Suprapubic skin (tissue), 4 donors: ENCODE results near the gene ELP1. TPM values are rescaled to one million over a fixed set of nuclear protein-coding genes. Genes with fewer than 3 reads are reported as not detected.
"Not testable (repeated sequence)": the region's sequence is repeated elsewhere in the genome, so short reads cannot be mapped to it uniquely, and the experiment has no call there.

Source experiments
- DNase-seq, 2 donors: peaks; one replicate each; pipeline ENCODE4 v3.0.0-alpha.2; 2019; ENCODE audit warnings: low spot score in 2 of 2
- H3K27ac ChIP-seq: fragments of 200-600 bp; sonication (generic); one replicate; pipeline ENCODE4 v1.5.1; 2019
- H3K27me3 ChIP-seq: fragments of 200-600 bp; sonication (generic); one replicate; pipeline ENCODE4 v1.5.1; 2019
- H3K36me3 ChIP-seq: fragments of 200-600 bp; sonication (generic); one replicate; pipeline ENCODE4 v1.5.1; 2019
- H3K4me1 ChIP-seq: fragments of 200-600 bp; sonication (generic); one replicate; pipeline ENCODE4 v1.5.1; 2019
- H3K4me3 ChIP-seq: fragments of 200-600 bp; sonication (generic); one replicate; pipeline ENCODE4 v1.5.1; 2019; ENCODE audit warnings: mild to moderate bottlenecking
- H3K9me3 ChIP-seq: fragments of 200-600 bp; sonication (generic); one replicate; pipeline ENCODE4 v1.5.1; 2019
- EP300 ChIP-seq: sonication (generic); formaldehyde crosslinking; IDR thresholded peaks from one replicate; pipeline ENCODE4 v1.6.1; 2017; ENCODE audit warnings: antibody characterized with exemption
- POLR2A ChIP-seq, 2 donors: fragments of 450-650 bp; IDR thresholded peaks; one replicate each; pipeline ENCODE4 v1.6.1; 2017; ENCODE audit warnings: antibody characterized with exemption in 2 of 2, mild to moderate bottlenecking in 2 of 2, moderate library complexity in 2 of 2
- POLR2AphosphoS5 ChIP-seq, 3 donors: sonication (generic); formaldehyde crosslinking; IDR thresholded peaks; one replicate each; pipeline ENCODE4 v1.6.1; 2017; ENCODE audit warnings: antibody characterized with exemption in 3 of 3
- WGBS: methylation state at CpG from one replicate; pipeline ENCODE4 v1.1.5; 2018; 5-methylcytosine and 5-hydroxymethylcytosine counted together
- total RNA-seq, 4 donors: library from RNA; depleted of rRNA; stranded (reverse); fragments of >200 nt; gene quantifications; one replicate each; pipeline ENCODE4 v1.1.0, GENCODE V29; 2016
- TF ChIP-seq, protein P1 (sequence below), 2 donors: fragments of 200-600 bp in 1 of 2; fragments of 450-650 bp in 1 of 2; sonication (generic) in 1 of 2; IDR thresholded peaks; one replicate each; pipeline ENCODE4 v1.5.1; 2016 to 2019; ENCODE audit warnings: antibody characterized with exemption in 2 of 2, mild to moderate bottlenecking in 1 of 2, moderate library complexity in 1 of 2

ELP1 gene
- total RNA-seq, 4 donors from 2014 or later: 22.2 to 34.2 (median 23.2) TPM

DNA sequence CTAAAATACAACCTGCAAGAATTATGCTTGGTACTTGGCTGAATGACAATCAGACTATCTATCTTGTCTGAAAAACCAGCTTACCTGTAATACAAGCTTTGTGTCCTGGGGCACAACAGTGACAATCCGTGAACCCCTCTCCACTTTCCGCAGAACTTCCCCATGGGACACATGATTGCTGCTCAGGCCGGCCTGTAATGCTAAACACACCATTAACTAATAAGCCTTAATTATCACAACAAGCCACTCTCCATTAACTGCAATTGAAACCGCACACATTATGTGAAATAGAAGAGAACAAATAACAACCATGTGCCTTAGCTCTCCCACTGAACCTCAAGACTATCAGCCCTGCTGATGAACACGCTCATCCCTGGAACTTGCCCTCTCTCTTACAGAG is 33.7 kb downstream of the ELP1 start:
- Histone ChIP-seq H3K4me3 (no peak overlapping the region), H3K9me3 (no peaks in the 10 kb centered on the region), H3K27me3 (no peaks in the 10 kb centered on the region), H3K4me1 (no peaks in the 10 kb centered on the region), H3K36me3 (peaks cover 91% of the 10 kb centered on the region), H3K27ac (no peak overlapping the region)
- WGBS: 91% methylated on average over 5 of the region's 5 CpGs
- no peak for DNase-seq
- TF ChIP-seq POLR2AphosphoS5 (IDR thresholded peaks at IDR 0.05) (no peak), POLR2A (IDR thresholded peaks at IDR 0.05) (no peak), EP300 (no peak)
- TF ChIP-seq, protein P1, sequence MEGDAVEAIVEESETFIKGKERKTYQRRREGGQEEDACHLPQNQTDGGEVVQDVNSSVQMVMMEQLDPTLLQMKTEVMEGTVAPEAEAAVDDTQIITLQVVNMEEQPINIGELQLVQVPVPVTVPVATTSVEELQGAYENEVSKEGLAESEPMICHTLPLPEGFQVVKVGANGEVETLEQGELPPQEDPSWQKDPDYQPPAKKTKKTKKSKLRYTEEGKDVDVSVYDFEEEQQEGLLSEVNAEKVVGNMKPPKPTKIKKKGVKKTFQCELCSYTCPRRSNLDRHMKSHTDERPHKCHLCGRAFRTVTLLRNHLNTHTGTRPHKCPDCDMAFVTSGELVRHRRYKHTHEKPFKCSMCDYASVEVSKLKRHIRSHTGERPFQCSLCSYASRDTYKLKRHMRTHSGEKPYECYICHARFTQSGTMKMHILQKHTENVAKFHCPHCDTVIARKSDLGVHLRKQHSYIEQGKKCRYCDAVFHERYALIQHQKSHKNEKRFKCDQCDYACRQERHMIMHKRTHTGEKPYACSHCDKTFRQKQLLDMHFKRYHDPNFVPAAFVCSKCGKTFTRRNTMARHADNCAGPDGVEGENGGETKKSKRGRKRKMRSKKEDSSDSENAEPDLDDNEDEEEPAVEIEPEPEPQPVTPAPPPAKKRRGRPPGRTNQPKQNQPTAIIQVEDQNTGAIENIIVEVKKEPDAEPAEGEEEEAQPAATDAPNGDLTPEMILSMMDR (IDR thresholded peaks at IDR 0.05): no peak

- not testable (repeated sequence) for H3K27ac ChIP-seq, H3K4me1 ChIP-seq, DNase-seq, H3K27me3 ChIP-seq, H3K4me3 ChIP-seq, H3K9me3 ChIP-seq
- WGBS: 95% methylated on average over 8 of the region's 8 CpGs
- peaks cover 91% of the 10 kb centered on the region for H3K36me3 ChIP-seq
Observed at GRCh38 chr9:108899023-108899695, 34.8 kb downstream of the ELP1 start.

- 98% methylated on average over 2 of the region's 2 CpGs for WGBS
Observed at GRCh38 chr9:108897324-108898096, 36.4 kb downstream of the ELP1 start.

GRCh38 chr9:108894225-108894997 is 39.5 kb downstream of the ELP1 start:
- Histone ChIP-seq H3K27ac (no peak overlapping the region), H3K9me3 (no peaks in the 10 kb centered on the region), H3K27me3 (no peaks in the 10 kb centered on the region), H3K4me3 (no peak overlapping the region), H3K4me1 (no peaks in the 10 kb centered on the region), H3K36me3 (peaks cover 92% of the 10 kb centered on the region)
- 83% methylated on average over 4 of the region's 4 CpGs for WGBS
- no peak for DNase-seq
- TF ChIP-seq POLR2A (IDR thresholded peaks at IDR 0.05) (no peak), EP300 (no peak), POLR2AphosphoS5 (IDR thresholded peaks at IDR 0.05) (no peak)
- TF ChIP-seq, protein P1 (IDR thresholded peaks at IDR 0.05): no peak

More at GRCh38 chr9:108897324-108898096, 36.4 kb downstream of the ELP1 start:
- H3K4me1 ChIP-seq: no peaks in the 10 kb centered on the region
- TF ChIP-seq POLR2A (IDR thresholded peaks at IDR 0.05) (no peak), POLR2AphosphoS5 (IDR thresholded peaks at IDR 0.05) (no peak), EP300 (no peak)
- TF ChIP-seq, protein P1 (IDR thresholded peaks at IDR 0.05): no peak
- H3K9me3 ChIP-seq: no peaks in the 10 kb centered on the region
- H3K4me3 ChIP-seq: no peak overlapping the region
- no peaks in the 10 kb centered on the region for H3K27me3 ChIP-seq
- H3K27ac ChIP-seq: no peak overlapping the region
- no peak for DNase-seq
- H3K36me3 ChIP-seq: peaks cover 91% of the 10 kb centered on the region

GRCh38 chr9:108889649-108890067 is 44.3 kb downstream of the ELP1 start:
- 96% methylated on average over 4 of the region's 4 CpGs for WGBS
- no peak for DNase-seq
- TF ChIP-seq, protein P1 (IDR thresholded peaks at IDR 0.05): no peak
- TF ChIP-seq POLR2A (IDR thresholded peaks at IDR 0.05): no peak
- TF ChIP-seq POLR2AphosphoS5 (IDR thresholded peaks at IDR 0.05): no peak
- no peak for TF ChIP-seq EP300
- H3K4me1 ChIP-seq: peaks cover 6% of the 10 kb centered on the region
- no peaks in the 10 kb centered on the region for H3K9me3 ChIP-seq
- H3K27ac ChIP-seq: no peak overlapping the region
- peaks cover 76% of the 10 kb centered on the region for H3K36me3 ChIP-seq
- no peak overlapping the region for H3K4me3 ChIP-seq
- no peaks in the 10 kb centered on the region for H3K27me3 ChIP-seq

- not testable (repeated sequence) for DNase-seq, H3K4me3 ChIP-seq, H3K4me1 ChIP-seq, H3K9me3 ChIP-seq, H3K27ac ChIP-seq, H3K27me3 ChIP-seq
- WGBS: 79% methylated on average over 3 of the region's 3 CpGs
- H3K36me3 ChIP-seq: peaks cover 61% of the 10 kb centered on the region
Observed at GRCh38 chr9:108886594-108887271, 47.2 kb downstream of the ELP1 start.
